Stimulated activated CD8-positive, alpha-beta memory T cell treated with anti-CD3 and anti-CD28 coated beads, Interleukin-12 subunit alpha, Interleukin-12 subunit beta, amount 100 ng/mL, for 24 hours (primary cell): Measurements from ENCODE around the gene TSFM.
"Not testable (repeated sequence)": the region's sequence is repeated elsewhere in the genome, so short reads cannot be mapped to it uniquely, and the experiment has no call there.

ENCODE experiments used
- DNase-seq: peaks from one replicate; pipeline ENCODE4 v3.0.0-alpha.2; 2020; ENCODE audit errors: extremely low read depth

TSFM gene

GRCh38 chr12:57763881-57764661 lies 18.5 kb upstream of the TSFM start:
- no peak for DNase-seq

GRCh38 chr12:57764662-57765002 lies 18.0 kb upstream of the TSFM start:
- DNase-seq, result no peak

- no peak for DNase-seq
These were observed 17.4 kb upstream of the TSFM start for GRCh38 chr12:57765003-57765697.

- DNase-seq, result no peak
These were observed 16.7 kb upstream of the TSFM start for GRCh38 chr12:57765698-57766463.

- DNase-seq, result no peak
These were observed 15.9 kb upstream of the TSFM start, which contains the start of gene CYP27B1 for GRCh38 chr12:57766464-57767304. CYP27B1 (minus strand) TSS chr12:57767078; CDS start chr12:57767041, 37 bp downstream.

- no peak for DNase-seq
These were observed 15.3 kb upstream of the TSFM start for GRCh38 chr12:57767305-57767698.

GRCh38 chr12:57767876-57768275 lies 14.7 kb upstream of the TSFM start:
- DNase-seq, result no peak

- DNase-seq, result no peak
These were observed 13.0 kb upstream of the TSFM start for GRCh38 chr12:57769594-57769993.

- no peak for DNase-seq
These were observed 11.9 kb upstream of the TSFM start for GRCh38 chr12:57770734-57771133.

- peak; percentile 75 for DNase-seq
These were observed 11.2 kb upstream of the TSFM start for GRCh38 chr12:57771236-57771872.

GRCh38 chr12:57771873-57772428 lies 10.6 kb upstream of the TSFM start, which contains the start of gene METTL1:
METTL1 (minus strand) TSS chr12:57772105; CDS start chr12:57772083, 22 bp downstream.
- DNase-seq, result peak; percentile 85

GRCh38 chr12:57772429-57773322 lies 9.9 kb upstream of the TSFM start, which contains the start of gene EEF1AKMT3:
EEF1AKMT3 (plus strand) TSS chr12:57772614; CDS start chr12:57772725, 111 bp downstream.
- no peak for DNase-seq

- not testable (repeated sequence) for DNase-seq
These were observed 8.0 kb upstream of the TSFM start for GRCh38 chr12:57774634-57775033.

- DNase-seq, result no peak
These were observed 7.5 kb upstream of the TSFM start for GRCh38 chr12:57775044-57775443.

GRCh38 chr12:57775563-57776246 lies 6.9 kb upstream of the TSFM start:
- no peak for DNase-seq

- DNase-seq, result no peak
These were observed 6.4 kb upstream of the TSFM start for GRCh38 chr12:57776247-57776587.

- DNase-seq, result no peak
These were observed 5.2 kb upstream of the TSFM start for GRCh38 chr12:57777367-57777766.

- no peak for DNase-seq
These were observed 4.7 kb upstream of the TSFM start for GRCh38 chr12:57777911-57778310.

- no peak for DNase-seq
These were observed 2.9 kb upstream of the TSFM start for GRCh38 chr12:57779736-57780135.
